DOHH2 (cell line): ENCODE results near the gene MED27.

ENCODE experiments used
- H3F3A ChIP-seq: fragments of 200-600 bp; sonication (generic), shearing (Covaris generic); 2 replicates; pipeline ENCODE4 v1.6.0; 2016; ENCODE audit warnings: antibody characterized with exemption, mild to moderate bottlenecking; ENCODE audit not compliant: control insufficient read depth, insufficient read depth
- H3K27ac ChIP-seq: fragments of 200-600 bp; sonication (generic); 2 replicates; pipeline ENCODE4 v1.5.1; 2014; ENCODE audit warnings: low read depth, mild to moderate bottlenecking, low read length, moderate library complexity
- H3K27me3 ChIP-seq: fragments of 200-600 bp; sonication (generic); 2 replicates; pipeline ENCODE4 v1.6.1; 2014; ENCODE audit warnings: mild to moderate bottlenecking, low read length, mixed read lengths; ENCODE audit not compliant: control insufficient read depth
- H3K36me3 ChIP-seq: fragments of 200-600 bp; sonication (generic); 2 replicates; pipeline ENCODE4 v1.6.1; 2014; ENCODE audit warnings: mild to moderate bottlenecking, low read length, moderate library complexity, mixed read lengths; ENCODE audit not compliant: control insufficient read depth
- H3K4me1 ChIP-seq: fragments of 200-600 bp; sonication (generic); 2 replicates; pipeline ENCODE4 v1.6.1; 2014; ENCODE audit warnings: mild to moderate bottlenecking, low read length, mixed read lengths; ENCODE audit not compliant: control insufficient read depth
- H3K4me2 ChIP-seq: fragments of 200-600 bp; sonication (generic); 2 replicates; pipeline ENCODE4 v1.6.0; 2014; ENCODE audit warnings: mild to moderate bottlenecking, low read length, moderate library complexity
- H3K4me3 ChIP-seq: fragments of 200-600 bp; sonication (generic); 2 replicates; pipeline ENCODE4 v1.5.1; 2014; ENCODE audit warnings: mild to moderate bottlenecking, low read length, mixed read lengths
- H3K79me2 ChIP-seq: fragments of 200-600 bp; sonication (generic); 2 replicates; pipeline ENCODE4 v1.6.1; 2014; ENCODE audit warnings: mild to moderate bottlenecking, low read length, mixed read lengths; ENCODE audit not compliant: control insufficient read depth
- H3K9me2 ChIP-seq: fragments of 200-600 bp; sonication (generic); replicated peaks from 2 replicates; pipeline ENCODE4 v1.6.1; 2014; ENCODE audit warnings: mild to moderate bottlenecking, low read length, mixed read lengths; ENCODE audit not compliant: control insufficient read depth
- H3K9me3 ChIP-seq: fragments of 200-600 bp; sonication (generic); 2 replicates; pipeline ENCODE4 v1.6.1; 2014; ENCODE audit warnings: antibody characterized with exemption, low read length, mixed read lengths; ENCODE audit not compliant: control insufficient read depth, insufficient read depth
- H4K20me1 ChIP-seq: fragments of 200-600 bp; sonication (generic); 2 replicates; pipeline ENCODE4 v1.6.0; 2014; ENCODE audit warnings: low read depth, mild to moderate bottlenecking, antibody characterized with exemption, low read length, moderate library complexity; ENCODE audit not compliant: control insufficient read depth, insufficient read depth
- EZH2phosphoT487 ChIP-seq: fragments of 200-600 bp; sonication (generic); IDR thresholded peaks from 2 replicates; pipeline ENCODE4 v1.6.1; 2017; ENCODE audit warnings: borderline replicate concordance, mild to moderate bottlenecking, antibody characterized with exemption, low read length, moderate library complexity, mixed read lengths
- TF ChIP-seq, protein P1 (sequence below): fragments of 200-600 bp; sonication (generic); IDR thresholded peaks from one replicate; pipeline ENCODE4 v1.5.1; 2014; ENCODE audit warnings: antibody characterized with exemption, mild to moderate bottlenecking, low read depth, low read length; ENCODE audit not compliant: poor library complexity, severe bottlenecking

Gene MED27

DNA sequence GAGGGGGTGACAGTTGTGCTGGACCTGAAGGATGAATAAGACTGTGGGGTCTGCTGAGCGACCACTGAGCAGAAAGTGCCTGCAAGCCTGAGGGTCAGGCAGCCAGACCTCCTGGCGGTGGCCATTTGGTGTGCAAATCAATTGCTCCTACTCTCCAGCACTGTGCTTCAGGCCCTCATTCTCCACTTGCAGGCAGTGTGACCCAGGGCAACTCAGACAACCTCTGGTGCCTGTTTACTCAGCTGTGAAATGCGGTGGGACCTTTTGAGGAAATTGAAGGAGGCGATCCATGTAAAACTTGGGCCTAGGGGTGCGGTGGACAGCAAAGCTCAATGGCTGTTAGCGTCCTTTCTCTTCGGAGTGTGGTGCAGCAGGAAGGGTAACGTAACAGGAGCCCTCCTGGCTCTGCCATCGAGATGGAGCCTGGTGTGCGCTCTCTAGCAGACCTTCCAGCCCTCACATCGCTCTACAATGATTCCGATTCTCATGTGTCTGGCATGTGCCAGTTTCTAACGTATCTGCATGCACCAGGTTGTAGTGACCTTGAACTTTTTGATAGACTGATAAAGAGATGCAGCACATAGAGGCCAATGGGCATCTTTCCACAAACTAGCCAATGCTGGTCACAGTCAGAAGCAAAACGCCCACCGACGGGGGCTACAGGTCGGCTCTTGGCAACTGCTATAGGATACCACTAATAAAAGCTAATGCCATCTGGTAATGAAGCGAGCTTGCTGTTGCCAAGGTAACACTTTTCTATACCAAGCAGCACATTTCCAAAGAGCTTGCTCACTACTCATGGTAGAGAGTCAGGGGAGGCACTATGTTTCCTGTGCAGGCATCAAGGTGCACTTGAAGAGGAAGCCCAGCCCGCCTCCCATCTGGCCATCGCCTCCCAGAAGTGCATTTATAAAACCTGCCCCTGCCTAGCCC, 180.1 kb downstream of the MED27 start:
- Histone ChIP-seq H3K36me3 (no peaks in the 10 kb centered on the region), H3K79me2 (no peaks in the 10 kb centered on the region)

DNA sequence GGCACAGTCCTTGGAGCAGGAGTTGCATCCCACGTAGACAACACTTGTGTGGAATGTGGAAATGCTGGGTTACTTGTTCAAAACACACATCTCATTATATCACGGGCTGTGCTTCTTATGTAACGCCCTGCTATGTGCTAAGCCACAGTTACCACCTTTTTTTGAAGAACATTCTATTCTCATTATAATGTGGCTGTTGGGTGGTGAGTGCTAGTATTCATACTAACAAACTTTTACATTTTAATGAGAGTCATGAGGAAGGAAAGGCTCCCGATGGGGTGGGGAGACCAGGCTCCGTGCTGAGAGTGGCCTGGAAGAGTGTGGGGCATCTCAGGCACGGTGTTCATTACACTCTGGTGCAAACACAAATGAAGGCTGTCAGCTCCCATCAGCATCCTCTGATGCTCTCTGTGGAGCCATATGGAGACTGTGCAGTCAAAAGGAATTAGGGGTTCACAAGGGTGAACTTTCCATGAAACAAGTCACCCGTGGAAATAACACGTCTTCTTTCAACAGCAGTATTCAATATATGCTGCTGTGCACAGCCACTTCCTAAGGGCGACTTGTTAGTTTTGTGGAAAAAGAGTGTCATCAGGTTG, 186.7 kb downstream of the MED27 start:
- TF ChIP-seq, protein P1, sequence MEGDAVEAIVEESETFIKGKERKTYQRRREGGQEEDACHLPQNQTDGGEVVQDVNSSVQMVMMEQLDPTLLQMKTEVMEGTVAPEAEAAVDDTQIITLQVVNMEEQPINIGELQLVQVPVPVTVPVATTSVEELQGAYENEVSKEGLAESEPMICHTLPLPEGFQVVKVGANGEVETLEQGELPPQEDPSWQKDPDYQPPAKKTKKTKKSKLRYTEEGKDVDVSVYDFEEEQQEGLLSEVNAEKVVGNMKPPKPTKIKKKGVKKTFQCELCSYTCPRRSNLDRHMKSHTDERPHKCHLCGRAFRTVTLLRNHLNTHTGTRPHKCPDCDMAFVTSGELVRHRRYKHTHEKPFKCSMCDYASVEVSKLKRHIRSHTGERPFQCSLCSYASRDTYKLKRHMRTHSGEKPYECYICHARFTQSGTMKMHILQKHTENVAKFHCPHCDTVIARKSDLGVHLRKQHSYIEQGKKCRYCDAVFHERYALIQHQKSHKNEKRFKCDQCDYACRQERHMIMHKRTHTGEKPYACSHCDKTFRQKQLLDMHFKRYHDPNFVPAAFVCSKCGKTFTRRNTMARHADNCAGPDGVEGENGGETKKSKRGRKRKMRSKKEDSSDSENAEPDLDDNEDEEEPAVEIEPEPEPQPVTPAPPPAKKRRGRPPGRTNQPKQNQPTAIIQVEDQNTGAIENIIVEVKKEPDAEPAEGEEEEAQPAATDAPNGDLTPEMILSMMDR = no peak
- TF ChIP-seq EZH2phosphoT487 = no peak
- Histone ChIP-seq H3K4me2 (no peak overlapping the region), H3K9me3 (no peaks in the 10 kb centered on the region), H3K79me2 (no peaks in the 10 kb centered on the region), H3K27me3 (no peaks in the 10 kb centered on the region), H3F3A (no peaks in the 10 kb centered on the region), H3K4me3 (no peak overlapping the region), H4K20me1 (no peaks in the 10 kb centered on the region), H3K9me2 (no peaks in the 10 kb centered on the region), H3K27ac (no peak overlapping the region), H3K36me3 (no peaks in the 10 kb centered on the region; the same call in 1 of the 2 replicates), H3K4me1 (no peaks in the 10 kb centered on the region)

More for the DNA sequence above, 180.1 kb downstream of the MED27 start:
- no peaks in the 10 kb centered on the region for H3K4me1 ChIP-seq
- no peak overlapping the region for H3K4me3 ChIP-seq
- H3K27me3 ChIP-seq = no peaks in the 10 kb centered on the region
- no peak for TF ChIP-seq EZH2phosphoT487
- TF ChIP-seq, protein P1 = no peak
- no peaks in the 10 kb centered on the region for H4K20me1 ChIP-seq
- no peaks in the 10 kb centered on the region for H3K9me2 ChIP-seq
- H3K27ac ChIP-seq = no peak overlapping the region
- no peaks in the 10 kb centered on the region for H3F3A ChIP-seq
- H3K4me2 ChIP-seq = no peak overlapping the region
- no peaks in the 10 kb centered on the region for H3K9me3 ChIP-seq

DNA sequence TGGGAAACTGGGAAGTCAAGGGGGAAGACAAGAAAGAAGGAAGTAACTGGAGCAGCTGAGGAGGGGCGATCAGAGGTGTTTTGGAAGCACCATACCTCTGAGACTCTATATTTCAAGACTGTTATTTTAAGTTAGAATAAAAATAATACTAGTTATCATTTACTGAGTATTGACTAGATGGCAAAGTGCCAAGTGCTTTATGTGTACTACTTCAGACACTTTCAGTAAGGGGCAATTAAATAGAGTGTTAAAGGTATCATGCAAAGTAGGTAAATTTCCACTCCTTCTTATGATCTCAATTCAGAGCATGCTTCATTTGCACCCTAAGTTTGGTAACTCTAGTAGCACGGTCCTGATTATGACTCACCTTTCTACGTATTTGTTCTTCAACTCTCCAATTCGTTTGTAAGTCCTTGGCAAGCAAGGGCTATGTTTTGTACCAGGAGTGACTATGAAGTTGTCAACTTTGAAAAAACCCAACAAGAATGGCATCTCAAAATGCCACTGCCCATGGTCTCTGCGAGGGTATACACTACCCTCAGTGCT, 187.4 kb downstream of the MED27 start:
- Histone ChIP-seq H3K27me3 (no peaks in the 10 kb centered on the region), H3K9me2 (no peaks in the 10 kb centered on the region), H3K36me3 (no peaks in the 10 kb centered on the region; the same call in 1 of the 2 replicates), H3F3A (no peaks in the 10 kb centered on the region), H3K9me3 (no peaks in the 10 kb centered on the region), H3K4me1 (no peaks in the 10 kb centered on the region), H3K27ac (no peak overlapping the region), H3K4me3 (no peak overlapping the region), H4K20me1 (no peaks in the 10 kb centered on the region), H3K79me2 (no peaks in the 10 kb centered on the region), H3K4me2 (no peak overlapping the region)
- no peak for TF ChIP-seq EZH2phosphoT487
- TF ChIP-seq, protein P1 = no peak
